ENCODE results near the gene DCTD.

DNA sequence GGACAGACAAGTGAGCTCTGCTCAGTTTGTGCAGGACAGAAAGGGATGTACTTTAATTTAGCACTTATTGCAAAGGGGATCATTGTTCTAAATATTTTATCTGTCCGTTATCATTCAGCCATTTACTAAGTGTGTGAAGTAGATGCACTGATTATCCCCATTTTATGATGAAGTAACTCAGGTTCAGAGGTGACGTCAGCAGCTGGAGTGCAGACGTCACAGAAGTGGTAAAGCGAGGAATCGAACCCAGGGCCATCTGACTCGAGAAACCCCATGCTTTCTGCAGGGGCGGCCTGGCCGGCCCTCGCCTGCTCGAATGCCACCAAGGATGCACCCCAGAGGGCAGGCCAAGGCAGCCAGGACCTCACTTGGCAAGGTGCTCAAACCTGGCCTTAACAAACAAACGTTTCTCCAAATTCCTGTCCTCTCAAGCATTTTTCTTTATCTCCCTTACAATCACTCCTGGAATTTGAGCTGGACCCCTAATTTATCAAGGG is 75.0 kb downstream of the DCTD start:
- no peak for TF ChIP-seq EZH2phosphoT487 (IDR thresholded peaks at IDR 0.05; ENCODE audit: unreplicated experiment)
- TF ChIP-seq, protein P1, sequence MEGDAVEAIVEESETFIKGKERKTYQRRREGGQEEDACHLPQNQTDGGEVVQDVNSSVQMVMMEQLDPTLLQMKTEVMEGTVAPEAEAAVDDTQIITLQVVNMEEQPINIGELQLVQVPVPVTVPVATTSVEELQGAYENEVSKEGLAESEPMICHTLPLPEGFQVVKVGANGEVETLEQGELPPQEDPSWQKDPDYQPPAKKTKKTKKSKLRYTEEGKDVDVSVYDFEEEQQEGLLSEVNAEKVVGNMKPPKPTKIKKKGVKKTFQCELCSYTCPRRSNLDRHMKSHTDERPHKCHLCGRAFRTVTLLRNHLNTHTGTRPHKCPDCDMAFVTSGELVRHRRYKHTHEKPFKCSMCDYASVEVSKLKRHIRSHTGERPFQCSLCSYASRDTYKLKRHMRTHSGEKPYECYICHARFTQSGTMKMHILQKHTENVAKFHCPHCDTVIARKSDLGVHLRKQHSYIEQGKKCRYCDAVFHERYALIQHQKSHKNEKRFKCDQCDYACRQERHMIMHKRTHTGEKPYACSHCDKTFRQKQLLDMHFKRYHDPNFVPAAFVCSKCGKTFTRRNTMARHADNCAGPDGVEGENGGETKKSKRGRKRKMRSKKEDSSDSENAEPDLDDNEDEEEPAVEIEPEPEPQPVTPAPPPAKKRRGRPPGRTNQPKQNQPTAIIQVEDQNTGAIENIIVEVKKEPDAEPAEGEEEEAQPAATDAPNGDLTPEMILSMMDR (conservative IDR thresholded peaks at IDR 0.05; ENCODE audit: low read depth in 2 of 2) = no peak
- no peak for TF ChIP-seq EZH2 (IDR thresholded peaks at IDR 0.05; ENCODE audit: low read depth, unreplicated experiment)
- TF ChIP-seq POLR2AphosphoS5 (IDR thresholded peaks at IDR 0.05; ENCODE audit: low read depth) = no peak
- TF ChIP-seq JUNB (IDR thresholded peaks at IDR 0.05; ENCODE audit: unreplicated experiment) = no peak
- TF ChIP-seq, protein P2, sequence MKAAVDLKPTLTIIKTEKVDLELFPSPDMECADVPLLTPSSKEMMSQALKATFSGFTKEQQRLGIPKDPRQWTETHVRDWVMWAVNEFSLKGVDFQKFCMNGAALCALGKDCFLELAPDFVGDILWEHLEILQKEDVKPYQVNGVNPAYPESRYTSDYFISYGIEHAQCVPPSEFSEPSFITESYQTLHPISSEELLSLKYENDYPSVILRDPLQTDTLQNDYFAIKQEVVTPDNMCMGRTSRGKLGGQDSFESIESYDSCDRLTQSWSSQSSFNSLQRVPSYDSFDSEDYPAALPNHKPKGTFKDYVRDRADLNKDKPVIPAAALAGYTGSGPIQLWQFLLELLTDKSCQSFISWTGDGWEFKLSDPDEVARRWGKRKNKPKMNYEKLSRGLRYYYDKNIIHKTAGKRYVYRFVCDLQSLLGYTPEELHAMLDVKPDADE (IDR thresholded peaks at IDR 0.05) = no peak
